22Rv1 (cell line): ENCODE measurements around the gene HCFC2.

Experiments
- H3K27ac ChIP-seq: fragments of 450-650 bp; 2 replicates; pipeline ENCODE4 v1.5.1; 2017
- CTCF ChIP-seq: fragments of 450-650 bp; IDR thresholded peaks from 2 replicates; pipeline ENCODE4 v1.5.1; 2017; ENCODE audit warnings: mild to moderate bottlenecking
- ZFX ChIP-seq: fragments of 450-650 bp; IDR thresholded peaks from 2 replicates; pipeline ENCODE4 v1.6.1; 2017; ENCODE audit warnings: antibody characterized with exemption, borderline replicate concordance

The HCFC2 gene

DNA sequence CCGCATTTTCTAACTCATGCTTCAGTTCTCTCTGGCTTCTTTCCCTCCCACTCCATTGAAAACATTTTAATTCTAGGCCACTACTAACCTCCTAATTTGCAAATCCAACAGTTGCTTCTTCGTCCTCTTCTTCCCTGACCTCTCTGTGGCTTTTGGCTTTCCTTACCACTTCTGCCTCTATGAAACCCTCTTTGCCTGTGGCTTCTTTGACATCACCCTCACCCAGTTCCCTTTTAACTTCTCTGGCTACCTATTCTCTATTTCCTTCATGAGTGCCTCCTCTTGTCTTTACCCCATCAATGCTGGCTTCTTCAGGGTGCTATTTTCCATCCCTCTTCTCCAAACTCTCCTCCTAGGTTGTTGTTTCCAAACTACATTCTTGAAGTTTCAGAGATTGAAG lies 4.4 kb upstream of the HCFC2 start:
- no peak for TF ChIP-seq ZFX
- TF ChIP-seq CTCF: no peak
- H3K27ac ChIP-seq: no peak overlapping the region

- H3K27ac ChIP-seq: no peak overlapping the region
- TF ChIP-seq ZFX (no peak), CTCF (no peak)
Observed at GRCh38 chr12:104060791-104061190, 3.5 kb upstream of the HCFC2 start.

GRCh38 chr12:104063712-104064030 lies 660 bp upstream of the HCFC2 start:
- H3K27ac ChIP-seq: peak overlapping the region; percentile 65
- TF ChIP-seq ZFX (no peak), CTCF (no peak)

- TF ChIP-seq ZFX: no peak
- TF ChIP-seq CTCF: no peak; the same call in 1 of the 2 replicates
- H3K27ac ChIP-seq: peak overlapping the region; percentile 65
Observed at GRCh38 chr12:104064842-104065427, 604 bp downstream of the HCFC2 start.

GRCh38 chr12:104072099-104072498 lies 7.8 kb downstream of the HCFC2 start:
- no peak overlapping the region for H3K27ac ChIP-seq
- TF ChIP-seq ZFX: no peak
- TF ChIP-seq CTCF: no peak

- no peak overlapping the region for H3K27ac ChIP-seq
- TF ChIP-seq ZFX: no peak
- TF ChIP-seq CTCF: no peak
Observed at GRCh38 chr12:104073699-104074098, 9.4 kb downstream of the HCFC2 start.

- no peak overlapping the region for H3K27ac ChIP-seq
- TF ChIP-seq CTCF (no peak), ZFX (no peak)
Observed at GRCh38 chr12:104079024-104079423, 14.7 kb downstream of the HCFC2 start.
